OCI-LY1 (cell line): ENCODE measurements around the gene SPSB1.

Experiments
- CTCF ChIP-seq: fragments of 200-600 bp; sonication (generic), shearing (Covaris generic); IDR thresholded peaks from 2 replicates; pipeline ENCODE4 v1.5.1; 2017; ENCODE audit warnings: mild to moderate bottlenecking, antibody characterized with exemption, low read length, moderate library complexity, mixed read lengths
- EZH2 ChIP-seq: fragments of 200-600 bp; sonication (generic), shearing (Covaris generic); IDR thresholded peaks from 2 replicates; pipeline ENCODE4 v1.8.0; 2017; ENCODE audit warnings: borderline replicate concordance, mixed run types, mild to moderate bottlenecking, antibody characterized with exemption, low read length, moderate library complexity, mixed read lengths

GRCh38 chr1:9328715-9329114 is 36.0 kb downstream of the SPSB1 start:
- no peak for TF ChIP-seq CTCF
- no peak for TF ChIP-seq EZH2
